Measurements from ENCODE around the gene EYS.
"Not testable (repeated sequence)": the region's sequence is repeated elsewhere in the genome, so short reads cannot be mapped to it uniquely, and the experiment has no call there.

EYS gene

DNA sequence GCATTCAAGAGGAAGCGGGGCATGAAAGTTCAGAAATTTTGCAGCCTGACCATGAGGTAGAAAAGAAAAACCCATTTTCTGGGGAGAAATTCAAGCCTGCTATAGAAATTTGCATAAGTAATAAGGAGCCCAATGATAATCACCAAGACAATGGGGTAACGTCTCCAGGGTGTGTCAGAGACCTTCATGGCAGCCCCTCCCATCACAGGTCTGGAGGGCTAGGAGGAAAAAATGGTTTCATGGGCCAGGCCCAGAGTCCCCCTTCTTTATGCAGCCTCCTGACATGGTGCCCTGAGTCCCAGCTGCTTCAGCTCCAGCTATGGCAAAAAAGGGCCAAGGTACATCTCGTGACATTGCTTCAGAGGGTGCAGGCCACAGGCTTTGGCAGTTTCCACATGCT lies 618.5 kb downstream of the EYS start:
- DNase-seq (ENCODE audit: low read depth in 3 of 3): no peak

DNA sequence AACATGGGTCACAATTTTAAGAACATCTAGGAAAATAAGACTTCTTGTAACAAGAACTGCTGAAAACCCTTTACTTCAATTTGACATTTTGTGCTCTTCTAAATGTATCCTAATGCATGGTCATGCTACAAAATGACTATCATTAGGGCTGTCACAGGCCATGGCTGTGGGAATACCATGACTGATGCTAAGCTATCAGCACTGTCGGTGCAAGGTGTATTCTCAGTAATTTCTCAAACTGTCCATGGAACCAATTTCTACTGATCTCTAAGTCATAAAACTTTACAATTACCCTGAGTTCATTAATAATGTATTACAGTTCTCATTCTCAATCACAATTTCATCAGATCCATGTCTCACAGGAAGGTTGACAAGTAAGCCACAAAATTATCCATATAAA lies 625.3 kb downstream of the EYS start:
- DNase-seq (ENCODE audit: low read depth in 3 of 3): no peak

DNA sequence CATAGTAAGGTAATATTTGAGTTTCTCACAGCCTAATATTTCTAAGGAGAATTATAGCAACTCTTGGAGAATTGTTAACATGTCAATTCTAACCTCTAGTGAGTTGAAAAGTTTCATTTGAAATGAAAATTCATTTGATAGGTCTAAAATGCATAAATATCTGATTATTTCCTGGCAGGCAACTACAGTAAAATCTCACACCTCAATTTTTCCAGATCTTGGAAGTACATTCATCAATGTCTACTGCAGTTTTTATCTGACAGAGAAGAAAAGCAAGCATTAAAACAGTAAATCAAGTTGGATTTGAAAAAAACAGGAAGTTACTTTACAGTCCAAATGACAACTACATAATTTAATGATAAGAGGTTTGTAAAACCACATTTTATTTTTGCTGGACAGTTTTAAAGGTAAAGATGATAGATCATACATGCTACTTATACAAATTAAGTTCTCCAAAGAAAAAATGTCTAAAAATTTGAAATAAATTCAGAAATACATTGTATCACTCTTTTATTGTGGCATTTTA lies 631.3 kb downstream of the EYS start:
- DNase-seq (ENCODE audit: low read depth in 3 of 3): no peak

DNA sequence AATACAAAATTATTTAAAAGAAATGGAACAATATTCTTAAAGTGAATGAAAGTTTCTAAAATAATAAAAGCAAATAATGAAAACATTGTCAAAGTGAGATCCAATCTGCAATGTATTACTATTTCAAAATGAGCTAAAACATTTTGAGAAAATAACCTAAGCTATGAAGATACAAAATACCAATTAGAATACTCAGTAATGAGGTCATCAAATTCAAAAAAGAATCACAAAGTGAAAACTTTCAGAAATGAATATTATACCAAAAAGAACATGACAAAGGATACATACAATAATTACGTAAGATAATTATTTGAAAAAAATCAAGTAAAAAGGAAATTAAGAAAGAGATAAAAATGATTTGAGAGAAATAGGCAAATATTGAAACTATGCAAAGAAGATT lies 634.5 kb downstream of the EYS start:
- no peak for DNase-seq (ENCODE audit: low read depth in 3 of 3)

DNA sequence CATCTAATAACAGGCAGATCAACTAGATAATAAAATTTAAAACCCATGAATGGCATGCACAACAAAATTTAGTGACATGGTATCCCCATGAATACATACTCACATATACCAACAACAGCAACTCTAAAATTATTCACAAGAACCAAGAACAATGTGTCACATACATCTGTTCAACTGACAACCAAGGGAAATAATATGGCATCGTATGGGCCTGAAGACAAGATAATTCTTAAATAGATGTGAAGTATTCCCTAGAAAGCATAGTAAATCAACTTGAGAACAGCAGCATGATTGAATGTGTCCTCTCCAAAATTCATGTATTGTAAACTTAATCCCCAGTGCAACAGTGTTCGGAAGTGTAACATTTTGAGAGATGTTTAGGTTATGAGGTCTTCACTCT lies 635.5 kb downstream of the EYS start:
- DNase-seq (ENCODE audit: low read depth in 3 of 3): no peak

DNA sequence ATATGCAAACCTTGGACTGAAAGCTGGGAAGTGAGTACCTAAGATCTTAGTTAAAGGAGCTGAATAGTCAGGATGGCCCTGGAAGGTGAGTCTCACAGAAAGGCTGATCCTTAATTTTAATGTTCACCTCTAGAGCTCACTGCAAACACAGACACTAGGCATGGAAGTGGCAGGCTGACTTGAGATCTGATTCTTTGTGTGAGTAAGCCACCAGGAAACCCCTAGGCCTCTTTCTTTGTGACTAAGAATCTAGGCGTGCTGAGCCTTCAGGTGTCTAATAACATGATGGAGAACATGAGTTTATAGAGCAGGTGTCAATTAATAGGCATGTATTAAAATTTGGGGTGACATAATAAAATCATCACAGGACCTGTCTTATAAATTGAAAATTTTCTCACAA lies 642.2 kb downstream of the EYS start:
- no peak for DNase-seq (ENCODE audit: low read depth in 3 of 3)

DNA sequence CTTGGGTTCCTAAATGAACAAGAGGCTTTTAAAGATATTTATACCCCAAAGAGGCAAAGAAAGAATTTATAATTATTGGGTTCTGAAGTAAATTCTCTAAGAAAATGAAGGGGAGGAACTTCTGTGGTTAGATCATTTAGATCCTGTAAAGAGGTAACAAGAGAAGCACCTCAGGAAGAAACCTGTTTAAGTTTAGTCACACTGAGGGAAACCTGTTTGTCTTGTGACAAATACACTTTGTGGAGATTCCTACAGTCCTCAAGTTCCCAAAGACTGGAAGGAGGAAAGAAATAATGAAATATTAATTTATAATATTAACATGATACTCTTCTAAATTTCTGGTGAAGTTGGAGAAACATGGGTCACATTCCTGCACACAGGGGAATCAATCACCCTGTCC lies 647.5 kb downstream of the EYS start:
- DNase-seq (ENCODE audit: low read depth in 3 of 3): no peak

DNA sequence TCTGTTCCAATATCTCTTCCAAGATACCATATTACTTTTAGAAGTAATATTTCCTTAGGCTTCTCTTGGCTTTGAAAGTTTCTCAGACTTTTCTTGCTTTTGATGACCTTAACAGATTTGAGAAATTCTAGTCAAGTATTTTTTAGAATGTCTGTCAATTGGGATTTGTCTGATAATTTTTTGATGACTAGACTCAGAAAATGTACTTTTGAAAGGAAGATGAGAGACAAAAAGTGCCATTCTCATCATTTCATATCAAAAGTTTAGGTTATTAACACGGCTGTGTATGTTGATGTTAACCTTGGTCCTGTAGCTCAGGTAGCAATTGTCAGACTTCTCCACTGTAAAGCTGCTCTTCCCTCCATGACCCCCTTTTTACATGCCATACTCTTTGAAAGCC lies 651.5 kb downstream of the EYS start:
- DNase-seq (ENCODE audit: low read depth in 3 of 3): no peak

DNA sequence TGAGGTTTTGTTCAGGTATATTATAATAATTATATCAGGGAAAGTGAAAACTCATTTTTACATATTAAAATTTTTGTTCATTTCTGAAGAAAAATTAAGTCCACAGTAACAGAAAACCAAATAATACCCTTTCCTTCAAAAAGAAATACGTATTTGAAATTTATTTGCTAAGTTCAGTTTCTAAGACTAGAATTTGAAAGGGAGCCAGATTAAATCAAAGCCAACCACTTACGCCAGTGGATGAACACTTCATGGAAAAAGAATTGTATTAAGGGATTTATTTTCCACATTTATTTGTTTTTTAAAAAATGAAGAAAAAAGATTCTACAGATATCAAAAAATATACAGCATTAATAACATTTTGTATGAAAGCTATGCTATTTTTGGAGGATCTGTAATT lies 654.4 kb downstream of the EYS start:
- no peak for DNase-seq (ENCODE audit: low read depth in 3 of 3)

DNA sequence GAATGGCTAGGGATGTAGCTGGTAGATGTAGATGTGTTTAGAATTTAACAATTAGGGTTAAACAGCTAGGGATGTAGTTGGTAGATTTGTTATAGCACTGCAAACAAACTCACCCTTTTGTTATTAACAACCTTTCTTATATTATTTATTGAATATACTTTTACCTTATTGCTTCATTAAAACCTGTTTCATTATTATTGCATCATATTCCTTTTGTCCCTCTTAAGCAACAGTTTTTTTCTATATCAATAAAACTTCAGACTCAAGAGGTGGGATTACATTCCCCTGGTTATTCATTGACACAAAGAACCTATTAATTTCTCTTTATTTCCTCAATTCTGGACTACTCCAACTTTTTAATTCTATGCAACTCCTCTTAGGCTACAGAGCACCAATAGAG lies 661.2 kb downstream of the EYS start:
- no peak for DNase-seq (ENCODE audit: low read depth in 3 of 3)

DNA sequence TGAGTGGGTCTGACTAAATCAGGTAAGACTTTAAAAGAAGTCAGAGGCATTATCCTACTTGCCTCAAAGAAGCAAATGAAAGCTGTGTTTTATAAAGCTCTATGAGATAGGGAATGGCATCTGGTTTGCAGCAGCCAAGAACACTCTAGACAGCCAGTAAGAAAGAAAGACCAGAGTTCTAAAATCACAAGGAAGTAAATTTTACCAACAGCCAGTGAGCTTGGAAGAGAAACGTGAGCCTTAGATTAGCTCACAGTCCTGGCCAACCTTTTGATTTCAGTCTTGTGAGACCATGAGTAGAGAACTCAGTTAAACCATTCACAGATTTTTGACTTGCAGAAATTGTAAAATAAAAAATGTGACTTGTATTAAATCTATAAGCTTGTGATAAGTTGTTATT lies 693.0 kb downstream of the EYS start:
- DNase-seq (ENCODE audit: low read depth in 3 of 3): no peak

DNA sequence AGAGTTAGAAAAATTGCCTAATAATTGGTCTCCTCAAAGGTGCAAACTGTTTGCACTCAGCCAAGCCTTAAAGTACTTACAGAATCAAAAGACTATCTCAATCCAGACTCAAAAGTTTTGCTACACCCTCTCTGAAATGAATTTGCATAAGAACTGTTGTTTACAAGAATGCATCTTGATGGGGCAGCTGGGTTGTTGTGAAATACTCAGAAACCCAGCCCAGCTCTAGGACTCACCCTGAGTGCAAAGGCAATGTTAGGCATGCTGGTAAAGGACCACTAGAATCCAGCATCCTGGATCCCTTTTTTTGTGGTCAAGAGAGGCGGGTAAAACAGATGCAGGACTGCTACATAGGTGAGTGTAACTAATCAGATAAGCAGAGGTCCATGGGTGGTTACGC lies 700.2 kb downstream of the EYS start:
- DNase-seq (ENCODE audit: low read depth in 3 of 3): no peak

DNA sequence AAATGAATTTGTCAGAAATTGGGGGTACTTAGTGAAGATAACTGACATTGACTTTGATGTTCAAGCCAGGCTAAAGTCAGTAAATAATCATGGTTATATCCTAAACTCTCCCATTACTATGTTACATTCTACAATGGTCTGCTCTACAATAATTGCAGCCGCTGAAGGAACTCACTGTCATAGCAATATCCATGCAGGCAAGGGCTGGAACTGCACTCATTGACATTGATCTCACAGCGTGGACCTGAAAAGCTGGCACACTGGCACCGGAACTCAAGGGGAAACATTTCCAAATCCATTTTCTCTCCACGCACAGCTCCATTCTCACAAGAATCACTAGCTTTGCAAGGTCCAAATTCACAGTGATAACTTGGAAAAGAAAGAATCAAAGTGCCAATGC lies 702.7 kb downstream of the EYS start:
- DNase-seq (ENCODE audit: low read depth in 3 of 3): no peak

DNA sequence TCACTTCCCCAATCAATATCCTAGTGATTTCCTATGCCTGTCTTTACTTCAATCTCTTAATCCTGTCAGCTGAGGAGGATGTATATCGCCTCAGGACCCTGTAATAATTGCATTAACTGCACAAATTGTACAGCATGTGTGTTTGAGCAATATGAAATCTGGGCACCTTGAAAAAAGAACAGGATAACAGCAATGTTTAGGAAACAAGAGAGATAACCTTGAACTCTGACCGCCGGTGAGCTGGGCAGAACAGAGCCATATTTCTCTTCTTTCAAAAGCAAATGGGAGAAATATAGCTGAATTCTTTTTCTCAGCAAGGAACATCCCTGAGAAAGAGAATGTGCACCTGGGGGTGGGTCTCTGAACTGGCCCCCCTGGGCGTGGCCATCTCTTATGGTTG lies 704.1 kb downstream of the EYS start:
- not testable (repeated sequence) for DNase-seq (ENCODE audit: low read depth in 3 of 3)

DNA sequence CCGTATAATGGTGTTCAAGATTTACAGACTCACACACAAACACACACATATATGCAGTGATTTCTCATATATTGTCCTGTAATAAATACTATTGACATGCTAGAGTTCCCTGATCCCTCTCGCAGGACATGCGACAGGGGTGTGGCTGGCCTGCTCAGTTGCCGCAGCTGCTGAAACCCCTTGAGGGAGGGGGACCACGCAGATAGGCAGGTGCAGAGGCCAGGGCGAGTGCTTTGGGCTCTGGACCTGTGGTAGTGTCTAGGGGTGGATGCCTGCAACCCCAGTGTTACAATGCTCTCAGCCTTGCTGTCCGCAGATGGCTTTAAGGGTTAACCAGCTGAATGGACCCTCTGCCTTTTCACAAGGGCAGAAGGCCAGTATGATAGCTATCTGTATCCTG lies 706.2 kb downstream of the EYS start:
- no peak for DNase-seq (ENCODE audit: low read depth in 3 of 3)

DNA sequence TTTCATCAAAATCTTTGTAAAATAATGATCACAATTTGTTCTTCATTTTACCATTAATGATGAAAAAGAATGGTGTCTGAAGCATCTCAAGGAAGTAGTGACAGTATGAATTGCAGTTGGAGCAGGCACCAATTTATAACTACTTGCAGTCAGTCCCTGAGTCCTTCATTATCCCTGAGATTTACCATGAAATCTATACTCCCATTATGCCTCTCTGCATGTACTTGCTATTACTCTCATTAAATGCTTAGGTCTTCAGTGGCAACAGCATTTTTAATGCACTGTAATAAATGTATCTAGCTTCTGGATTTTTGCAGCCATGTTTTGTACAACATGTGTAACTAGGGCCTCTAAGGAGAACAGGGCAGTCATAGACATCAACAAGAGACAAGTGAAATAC lies 708.8 kb downstream of the EYS start:
- no peak for DNase-seq (ENCODE audit: low read depth in 3 of 3)

DNA sequence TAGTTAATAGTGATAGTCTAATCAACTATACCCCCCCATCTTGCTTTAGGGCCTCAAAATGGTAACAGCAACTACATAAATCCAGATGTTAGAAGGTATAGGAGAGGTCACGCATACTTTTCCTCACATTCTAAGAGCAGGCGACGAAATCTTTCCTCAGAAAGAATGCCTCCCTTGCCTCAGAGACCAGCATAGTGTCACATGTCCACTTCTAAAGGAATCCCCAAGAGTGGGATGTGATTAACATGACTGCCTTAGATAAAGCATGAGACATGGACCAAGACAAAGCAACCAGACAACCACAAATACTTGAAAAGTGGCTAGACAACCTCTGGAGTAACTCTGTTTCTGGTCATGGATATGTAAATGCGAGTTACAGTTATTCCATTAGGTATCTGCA lies 710.7 kb downstream of the EYS start:
- no peak for DNase-seq (ENCODE audit: low read depth in 3 of 3)

DNA sequence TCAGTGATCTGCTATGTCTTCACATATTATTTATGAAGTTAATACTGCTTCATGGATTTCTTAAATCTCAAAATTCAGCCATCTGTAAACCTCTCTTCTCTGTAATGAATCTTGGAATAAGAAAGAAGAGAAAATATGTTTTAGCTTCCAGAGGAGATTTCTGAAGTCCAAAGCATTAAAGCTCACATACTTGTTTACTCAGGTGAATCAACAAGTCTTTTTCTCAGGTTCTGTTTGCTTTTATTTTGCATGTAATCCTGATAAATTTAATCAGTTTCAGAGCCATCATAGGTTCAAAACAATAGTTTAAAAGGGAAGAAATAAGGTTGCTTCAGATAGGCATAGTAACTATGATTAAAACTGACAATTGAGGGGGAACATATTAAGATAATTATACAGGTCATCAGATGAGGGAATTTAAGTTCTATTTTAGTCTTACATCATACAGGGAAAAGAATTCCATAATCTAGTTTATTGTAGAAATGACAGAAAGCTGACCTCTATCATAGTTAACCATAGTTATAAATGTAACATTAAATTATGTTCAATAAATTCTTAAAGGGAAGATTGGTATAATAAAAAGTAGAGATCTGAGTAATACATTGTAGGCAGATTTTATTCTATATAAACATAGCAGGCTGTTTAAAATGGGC lies 716.2 kb downstream of the EYS start:
- DNase-seq (ENCODE audit: low read depth in 3 of 3): no peak

DNA sequence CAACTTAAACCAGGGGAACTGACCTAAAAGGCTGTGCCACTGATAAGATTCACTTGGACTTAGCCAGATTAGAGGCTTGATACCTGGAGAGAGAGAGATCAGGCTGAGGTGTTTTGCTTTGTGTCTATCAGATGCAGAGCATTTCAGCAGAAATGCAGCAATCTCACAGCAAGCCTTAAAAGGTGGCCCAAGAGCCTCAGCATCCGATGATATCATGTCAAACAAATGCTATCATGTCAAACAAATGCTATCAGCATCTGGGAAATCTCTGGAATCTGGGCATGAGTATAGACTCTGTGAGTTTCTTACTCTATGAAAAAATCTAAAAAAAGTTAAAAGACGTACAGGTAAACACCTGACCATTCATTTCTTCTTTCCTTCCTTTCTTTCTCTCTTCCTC lies 718.9 kb downstream of the EYS start:
- no peak for DNase-seq (ENCODE audit: low read depth in 3 of 3)

DNA sequence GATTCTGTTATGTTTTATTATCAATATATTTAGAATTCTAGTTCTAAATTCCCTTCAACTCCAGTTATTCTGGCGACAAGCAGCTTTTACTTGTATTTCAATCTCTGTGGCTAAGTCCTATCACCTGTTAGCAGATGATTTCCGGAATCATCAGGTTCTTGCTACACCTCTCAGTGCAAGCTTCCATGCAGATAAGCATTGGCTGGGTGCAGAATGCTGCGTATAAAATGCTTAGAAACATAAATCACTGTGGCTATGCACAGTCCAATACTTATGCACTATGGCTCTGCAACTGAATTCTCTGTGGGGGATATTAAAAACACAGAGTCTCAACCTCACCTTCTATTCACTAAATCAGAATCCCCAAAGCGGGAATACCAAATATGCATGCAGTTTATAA lies 720.0 kb downstream of the EYS start:
- no peak for DNase-seq (ENCODE audit: low read depth in 3 of 3)

DNA sequence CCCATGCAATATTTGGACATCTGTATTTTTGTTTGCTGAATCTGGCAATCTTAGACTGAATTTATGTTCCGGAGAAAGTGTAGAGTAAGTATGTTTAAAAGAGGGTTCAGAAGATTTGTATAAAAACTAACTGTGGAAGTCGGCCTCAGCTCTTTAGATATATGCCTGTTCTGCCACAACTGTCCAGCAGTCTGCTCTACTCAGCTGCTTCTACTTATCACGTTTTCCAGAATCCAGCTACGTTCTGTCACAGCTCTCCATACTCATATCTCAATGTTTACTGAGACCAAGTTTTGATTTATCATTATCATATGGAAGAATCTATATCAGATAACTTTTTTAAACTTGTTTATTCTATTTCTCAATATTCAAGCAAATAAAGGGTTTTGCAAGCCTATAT lies 721.3 kb downstream of the EYS start:
- DNase-seq (ENCODE audit: low read depth in 3 of 3): no peak

DNA sequence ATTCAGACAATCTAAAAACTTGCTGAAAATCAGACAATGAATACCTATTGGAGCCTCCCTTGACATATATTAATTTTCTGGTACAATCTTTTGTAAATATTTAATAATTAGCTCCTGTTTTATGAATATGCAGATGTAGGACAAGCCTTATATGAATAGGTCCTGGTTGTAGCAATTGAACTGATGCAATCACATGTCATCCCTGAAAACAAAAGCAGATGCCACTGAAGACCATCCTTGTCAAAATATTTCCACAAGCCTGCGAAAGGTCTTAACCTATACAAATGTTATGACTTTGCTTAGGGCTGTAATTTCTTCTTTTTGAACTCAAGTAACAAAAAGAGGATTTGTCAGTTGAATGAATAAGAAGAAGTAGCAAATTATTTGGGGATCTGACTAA lies 722.1 kb downstream of the EYS start:
- no peak for DNase-seq (ENCODE audit: low read depth in 3 of 3)

DNA sequence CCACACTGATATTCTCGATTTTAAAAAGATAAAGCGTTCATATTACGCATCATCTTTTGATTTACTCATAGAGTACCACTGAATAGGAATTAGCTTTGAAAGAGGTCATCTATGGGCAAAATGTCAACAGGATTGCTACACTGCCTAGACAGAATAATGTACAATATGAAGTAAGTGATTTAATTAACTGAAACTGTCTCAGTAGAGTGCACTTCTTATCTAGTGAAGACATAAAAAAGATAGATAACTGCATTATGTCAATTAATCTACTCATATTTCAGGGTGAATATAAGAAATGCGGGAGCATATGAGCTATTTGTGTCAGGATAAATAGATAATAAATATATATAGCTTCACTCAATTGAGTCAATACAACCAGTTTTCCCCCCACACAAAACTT lies 723.9 kb downstream of the EYS start:
- no peak for DNase-seq (ENCODE audit: low read depth in 3 of 3)

DNA sequence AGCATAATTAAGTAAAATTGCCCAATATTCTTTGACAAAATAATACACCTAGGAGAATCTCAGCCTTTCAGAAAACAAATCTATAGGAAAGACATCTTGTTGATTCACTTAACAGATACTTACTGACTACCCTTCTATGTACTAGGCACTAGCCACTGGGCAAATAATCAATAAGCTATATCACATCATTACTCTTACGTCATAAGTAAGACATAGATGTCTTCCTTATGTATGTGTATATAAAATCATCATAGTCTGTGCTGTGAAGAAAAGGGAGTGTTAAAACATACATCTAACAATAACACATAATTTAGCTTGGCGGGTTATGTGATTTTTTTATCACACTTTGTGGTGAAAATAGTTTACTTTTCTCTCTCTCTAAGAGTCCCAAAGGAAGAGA lies 733.9 kb downstream of the EYS start:
- no peak for DNase-seq (ENCODE audit: low read depth in 3 of 3)

Measured in stimulated activated CD4-positive, alpha-beta T cell treated with anti-CD3 and anti-CD28 coated beads, TNF-alpha, amount 100 ng/mL, for 24 hours (primary cell).